Calu3 (cell line): ENCODE results near the gene ANKRD33B. TPM values are rescaled to one million over a fixed set of nuclear protein-coding genes. Genes with fewer than 3 reads are reported as not detected.
"Not testable (repeated sequence)": the region's sequence is repeated elsewhere in the genome, so short reads cannot be mapped to it uniquely, and the experiment has no call there.

Experiments
- Bru-seq: library from RNA; stranded (reverse); fragments of 400-500 nt; gene quantifications from one replicate; lab custom pipeline; 2021; lab: Mats Ljungman, UMichigan
- BruChase-seq, 2 experiments: library from RNA; stranded (reverse); fragments of 400-500 nt; gene quantifications; one replicate each; lab custom pipeline; 2021; lab: Mats Ljungman, UMichigan
- BruUV-seq: library from RNA; stranded (reverse); fragments of 400-500 nt; replicated peaks from 2 replicates; lab custom pipeline; 2021; lab: Mats Ljungman, UMichigan
- CTCF ChIA-PET: fragments of 300-600 bp; sonication (Branson Sonifier 250); formaldehyde crosslinking; loops from one replicate; lab custom pipeline; 2022; ENCODE audit warnings: antibody characterized with exemption; lab: Charles Lee
- DNase-seq: peaks from one replicate; pipeline ENCODE4 v3.0.0; 2022
- H3K27ac Mint-ChIP-seq: one replicate; pipeline ENCODE4 v1.8.0; 2022; ENCODE audit warnings: mixed read lengths; ENCODE audit not compliant: unreplicated experiment
- H3K27me3 Mint-ChIP-seq: one replicate; pipeline ENCODE4 v1.8.0; 2022; ENCODE audit warnings: mixed read lengths; ENCODE audit not compliant: unreplicated experiment
- H3K36me3 Mint-ChIP-seq: one replicate; pipeline ENCODE4 v1.8.0; 2022; ENCODE audit warnings: mild to moderate bottlenecking, moderate library complexity, mixed read lengths; ENCODE audit not compliant: insufficient read depth, unreplicated experiment
- H3K4me1 Mint-ChIP-seq: one replicate; pipeline ENCODE4 v1.8.0; 2022; ENCODE audit warnings: mild to moderate bottlenecking, low read depth, mixed read lengths; ENCODE audit not compliant: unreplicated experiment
- H3K4me3 Mint-ChIP-seq: one replicate; pipeline ENCODE4 v1.8.0; 2022; ENCODE audit warnings: mild to moderate bottlenecking, low read depth, moderate library complexity, mixed read lengths; ENCODE audit not compliant: unreplicated experiment
- H3K9me3 Mint-ChIP-seq: one replicate; pipeline ENCODE4 v1.8.0; 2022; ENCODE audit warnings: low read depth, mixed read lengths; ENCODE audit not compliant: unreplicated experiment
- CTCF ChIP-seq: fragments of 200-600 bp; IDR thresholded peaks from one replicate; pipeline ENCODE4 v1.8.0; 2022; ENCODE audit warnings: antibody characterized with exemption; ENCODE audit not compliant: unreplicated experiment
- intact Hi-C: fragments of 100-400 bp; cut with micrococcal nuclease; formaldehyde crosslinking; loops from one replicate; pipeline ENCODE4 v1.10.0; 2022; ENCODE audit not compliant: unreplicated experiment
- long read RNA-seq: library from polyadenylated mRNA; stranded (forward); transcript quantifications from one replicate; pipeline ENCODE4 v2.0.0, GENCODE V29; 2022
- total RNA-seq: library from RNA; stranded (reverse); gene quantifications from 2 replicates; pipeline ENCODE4 v1.2.3, GENCODE V29; 2022

The ANKRD33B gene
- total RNA-seq = 2.9 and 3.6 TPM in 2 replicates
- Bru-seq, nascent RNA = percentile 41 among the genes with signal in this experiment
- BruChase-seq, experiment 1, labeled RNA remaining after a 6-hour chase = percentile 41 among the genes with signal in this experiment
- percentile 43 among the genes with signal in this experiment for BruChase-seq, experiment 2, labeled RNA remaining after a 2-hour chase
- long read RNA-seq, partial matches to known transcripts = 0 of 1 reads
- long read RNA-seq, other reads (novel, unspliced or antisense) = 1 of 1 reads

- Mint-ChIP-seq H3K27ac (peak within 1 kb of the TSS; percentile 12), H3K4me1 (peaks cover 9% of the 10 kb centered on the region), H3K36me3 (peaks cover 24% of the 10 kb centered on the region), H3K4me3 (peak within 1 kb of the TSS; percentile 79), H3K9me3 (no peaks in the 10 kb centered on the region), H3K27me3 (peaks cover 7% of the 10 kb centered on the region)
- CTCF ChIA-PET = no interaction called here
- TF ChIP-seq CTCF = no peak
- intact Hi-C loops = loop anchor here (10.0 kb wide), 1 partner anchor 61 kb away; no protein-coding TSS in a partner anchor
- DNase-seq = peak; percentile 70
- no TSS peak for BruUV-seq
Observed at GRCh38 chr5:10563945-10564837, at the start of gene ANKRD33B. Gene ANKRD33B, plus strand, starts transcription at chr5:10564070. Its CDS starts 398 bp downstream, at chr5:10564468.

DNA sequence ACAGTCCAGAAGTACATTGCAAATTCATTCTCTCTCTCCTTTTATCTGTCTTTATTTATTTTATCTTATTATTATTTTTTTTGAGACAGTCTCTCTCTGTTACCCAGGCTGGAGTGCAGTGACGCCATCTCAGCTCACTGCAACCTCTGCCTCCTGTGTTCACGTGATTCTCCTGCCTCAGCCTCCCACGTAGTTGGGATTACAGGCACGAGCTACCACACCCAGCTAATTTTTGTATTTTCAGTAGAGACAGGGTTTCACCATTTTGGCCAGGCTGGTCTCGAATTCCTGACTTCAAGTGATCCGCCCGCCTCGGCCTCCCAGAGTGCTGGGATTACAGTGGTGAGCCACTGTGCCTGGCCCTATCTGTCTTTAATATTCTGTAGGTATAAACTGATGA is 49.3 kb upstream of the ANKRD33B start:
- H3K4me3 Mint-ChIP-seq, DNase-seq, H3K9me3 Mint-ChIP-seq, H3K36me3 Mint-ChIP-seq, H3K4me1 Mint-ChIP-seq, H3K27ac Mint-ChIP-seq, BruUV-seq, intact Hi-C loops: not testable (repeated sequence)
- CTCF ChIA-PET = interaction anchor here (0.6 to 1.2 kb wide), 2 partner anchors 11 to 777 kb away, joined by 3 to 4 read pairs; no protein-coding TSS in a partner anchor
- peaks cover 31% of the 10 kb centered on the region for H3K27me3 Mint-ChIP-seq

GRCh38 chr5:10515492-10515891 is 48.4 kb upstream of the ANKRD33B start:
- no peak for DNase-seq
- intact Hi-C loops = no loop called here
- CTCF ChIA-PET = interaction anchor here (0.7 kb wide), 2 partner anchors 17 to 28 kb away, joined by 3 to 6 read pairs; no protein-coding TSS in a partner anchor
- H3K27me3 Mint-ChIP-seq = peaks cover 26% of the 10 kb centered on the region
- no peak overlapping the region for H3K27ac Mint-ChIP-seq
- no peaks in the 10 kb centered on the region for H3K4me1 Mint-ChIP-seq
- H3K36me3 Mint-ChIP-seq = no peaks in the 10 kb centered on the region
- no peaks in the 10 kb centered on the region for H3K9me3 Mint-ChIP-seq
- H3K4me3 Mint-ChIP-seq = no peak overlapping the region
- TF ChIP-seq CTCF = no peak
- no TSS peak for BruUV-seq

DNA sequence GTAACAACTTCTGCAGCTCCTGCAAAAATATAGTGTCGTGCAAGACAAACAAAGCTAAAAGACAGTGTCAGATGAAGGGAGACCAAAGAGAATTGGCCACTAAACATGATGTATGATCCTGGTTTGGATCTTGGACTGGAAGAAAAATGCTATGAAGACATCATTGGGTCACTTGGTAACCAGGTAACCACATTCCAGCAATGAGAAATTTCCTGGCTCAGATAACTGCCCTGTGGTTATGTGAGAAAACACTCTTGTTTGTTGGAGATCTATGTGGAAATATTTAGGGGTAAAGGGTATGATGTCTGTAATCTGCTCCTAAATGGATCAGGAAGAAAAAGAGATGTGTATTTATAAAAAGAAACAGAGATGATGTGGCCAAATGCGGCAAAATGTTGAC is 45.5 kb upstream of the ANKRD33B start:
- Mint-ChIP-seq H3K9me3 (no peaks in the 10 kb centered on the region), H3K27me3 (peaks cover 12% of the 10 kb centered on the region), H3K27ac (no peak overlapping the region), H3K4me1 (no peaks in the 10 kb centered on the region), H3K36me3 (no peaks in the 10 kb centered on the region), H3K4me3 (no peak overlapping the region)
- no peak for DNase-seq
- intact Hi-C loops = no loop called here
- TF ChIP-seq CTCF = no peak
- CTCF ChIA-PET = no interaction called here
- no TSS peak for BruUV-seq
